Measurements from ENCODE around the gene ASF1A.

DNA sequence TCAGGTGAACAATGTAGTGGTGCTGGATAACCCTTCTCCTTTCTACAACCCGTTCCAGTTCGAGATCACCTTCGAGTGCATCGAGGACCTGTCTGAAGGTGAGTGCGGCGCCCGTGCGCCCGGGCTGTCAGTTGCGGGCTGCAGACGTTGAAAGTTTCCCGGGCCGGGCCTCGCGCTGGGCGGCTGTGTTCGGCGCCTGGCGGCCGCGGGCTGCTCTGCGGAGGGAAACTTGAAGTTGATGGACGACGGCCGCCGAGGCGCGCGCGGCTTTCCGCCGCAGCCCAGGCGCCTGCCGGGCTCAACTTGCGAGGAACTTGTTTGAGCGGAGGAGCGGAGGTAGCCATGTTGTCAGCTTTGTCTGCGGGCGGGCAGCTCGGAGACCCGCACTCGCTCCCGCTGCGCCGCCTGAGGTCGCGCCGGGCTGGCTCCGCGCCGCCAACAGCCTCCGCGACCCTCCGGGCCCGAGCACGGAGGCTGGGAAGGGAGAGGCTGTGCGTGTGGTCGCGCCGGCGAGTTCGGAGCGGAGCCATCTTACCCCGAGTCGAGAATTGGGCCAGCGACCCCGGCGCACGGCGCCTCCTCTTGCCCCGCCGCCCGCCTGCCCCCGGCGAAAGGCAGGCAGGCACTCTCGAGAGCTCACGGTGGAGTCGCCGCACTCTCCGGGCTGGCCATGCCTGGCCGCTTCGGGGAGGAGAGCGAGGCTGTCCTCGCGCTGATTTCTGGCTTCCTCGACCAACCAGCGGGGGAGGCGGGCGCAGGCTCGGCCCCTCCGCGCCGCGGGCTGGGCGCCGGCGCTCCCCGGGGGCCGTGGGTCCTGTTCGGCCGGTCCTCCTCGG, 691 bp downstream of the ASF1A start:
- TF ChIP-seq, protein P1, sequence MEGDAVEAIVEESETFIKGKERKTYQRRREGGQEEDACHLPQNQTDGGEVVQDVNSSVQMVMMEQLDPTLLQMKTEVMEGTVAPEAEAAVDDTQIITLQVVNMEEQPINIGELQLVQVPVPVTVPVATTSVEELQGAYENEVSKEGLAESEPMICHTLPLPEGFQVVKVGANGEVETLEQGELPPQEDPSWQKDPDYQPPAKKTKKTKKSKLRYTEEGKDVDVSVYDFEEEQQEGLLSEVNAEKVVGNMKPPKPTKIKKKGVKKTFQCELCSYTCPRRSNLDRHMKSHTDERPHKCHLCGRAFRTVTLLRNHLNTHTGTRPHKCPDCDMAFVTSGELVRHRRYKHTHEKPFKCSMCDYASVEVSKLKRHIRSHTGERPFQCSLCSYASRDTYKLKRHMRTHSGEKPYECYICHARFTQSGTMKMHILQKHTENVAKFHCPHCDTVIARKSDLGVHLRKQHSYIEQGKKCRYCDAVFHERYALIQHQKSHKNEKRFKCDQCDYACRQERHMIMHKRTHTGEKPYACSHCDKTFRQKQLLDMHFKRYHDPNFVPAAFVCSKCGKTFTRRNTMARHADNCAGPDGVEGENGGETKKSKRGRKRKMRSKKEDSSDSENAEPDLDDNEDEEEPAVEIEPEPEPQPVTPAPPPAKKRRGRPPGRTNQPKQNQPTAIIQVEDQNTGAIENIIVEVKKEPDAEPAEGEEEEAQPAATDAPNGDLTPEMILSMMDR (IDR thresholded peaks at IDR 0.05): peak in 1 of 5 experiments; percentile 21
- TF ChIP-seq POLR2A (IDR thresholded peaks at IDR 0.05) (peak; percentile 45), EP300 (IDR thresholded peaks at IDR 0.05; ENCODE audit: low read depth) (no peak)

Data from transverse colon (tissue), 3 donors.